Prostate gland (tissue), 2 donors: ENCODE measurements around the gene NFIC.

ENCODE experiments used
- POLR2A ChIP-seq: fragments of 450-650 bp; IDR thresholded peaks from one replicate; pipeline ENCODE4 v1.6.1; 2016; ENCODE audit warnings: antibody characterized with exemption, mild to moderate bottlenecking
- TF ChIP-seq, protein P1 (sequence below), 4 experiments: fragments of 200-600 bp in 2 of 4; fragments of 450-650 bp in 2 of 4; sonication (generic) in 2 of 4; IDR thresholded peaks; 1 replicate in 3 of 4; 2 replicates in 1 of 4; pipeline ENCODE4 v1.5.1; 2016 to 2019; ENCODE audit warnings: antibody characterized with exemption in 4 of 4, mild to moderate bottlenecking in 2 of 4, moderate library complexity in 2 of 4

- TF ChIP-seq, protein P1, sequence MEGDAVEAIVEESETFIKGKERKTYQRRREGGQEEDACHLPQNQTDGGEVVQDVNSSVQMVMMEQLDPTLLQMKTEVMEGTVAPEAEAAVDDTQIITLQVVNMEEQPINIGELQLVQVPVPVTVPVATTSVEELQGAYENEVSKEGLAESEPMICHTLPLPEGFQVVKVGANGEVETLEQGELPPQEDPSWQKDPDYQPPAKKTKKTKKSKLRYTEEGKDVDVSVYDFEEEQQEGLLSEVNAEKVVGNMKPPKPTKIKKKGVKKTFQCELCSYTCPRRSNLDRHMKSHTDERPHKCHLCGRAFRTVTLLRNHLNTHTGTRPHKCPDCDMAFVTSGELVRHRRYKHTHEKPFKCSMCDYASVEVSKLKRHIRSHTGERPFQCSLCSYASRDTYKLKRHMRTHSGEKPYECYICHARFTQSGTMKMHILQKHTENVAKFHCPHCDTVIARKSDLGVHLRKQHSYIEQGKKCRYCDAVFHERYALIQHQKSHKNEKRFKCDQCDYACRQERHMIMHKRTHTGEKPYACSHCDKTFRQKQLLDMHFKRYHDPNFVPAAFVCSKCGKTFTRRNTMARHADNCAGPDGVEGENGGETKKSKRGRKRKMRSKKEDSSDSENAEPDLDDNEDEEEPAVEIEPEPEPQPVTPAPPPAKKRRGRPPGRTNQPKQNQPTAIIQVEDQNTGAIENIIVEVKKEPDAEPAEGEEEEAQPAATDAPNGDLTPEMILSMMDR (IDR thresholded peaks at IDR 0.05): no peak
- TF ChIP-seq POLR2A: no peak
Observed at GRCh38 chr19:3405261-3405653, 38.9 kb downstream of the NFIC start.
